Ovary (tissue), 3 donors: ENCODE results near the gene TMEM18.

Experiments
- EP300 ChIP-seq: sonication (generic); formaldehyde crosslinking; IDR thresholded peaks from one replicate; pipeline ENCODE4 v1.6.1; 2017; ENCODE audit warnings: antibody characterized with exemption
- POLR2A ChIP-seq: fragments of 450-650 bp; IDR thresholded peaks from one replicate; pipeline ENCODE4 v1.6.1; 2017; ENCODE audit warnings: antibody characterized with exemption, mild to moderate bottlenecking, moderate library complexity
- TF ChIP-seq, protein P1 (sequence below), 3 donors: fragments of 450-650 bp in 2 of 3; fragments of 200-600 bp in 1 of 3; IDR thresholded peaks; one replicate each; pipeline versions ENCODE4 v1.5.1 to v1.8.0; 2016 to 2022; ENCODE audit warnings: antibody characterized with exemption in 3 of 3, mild to moderate bottlenecking in 1 of 3
- donor health status: DM: no; HTN: no; CAD: no.

DNA sequence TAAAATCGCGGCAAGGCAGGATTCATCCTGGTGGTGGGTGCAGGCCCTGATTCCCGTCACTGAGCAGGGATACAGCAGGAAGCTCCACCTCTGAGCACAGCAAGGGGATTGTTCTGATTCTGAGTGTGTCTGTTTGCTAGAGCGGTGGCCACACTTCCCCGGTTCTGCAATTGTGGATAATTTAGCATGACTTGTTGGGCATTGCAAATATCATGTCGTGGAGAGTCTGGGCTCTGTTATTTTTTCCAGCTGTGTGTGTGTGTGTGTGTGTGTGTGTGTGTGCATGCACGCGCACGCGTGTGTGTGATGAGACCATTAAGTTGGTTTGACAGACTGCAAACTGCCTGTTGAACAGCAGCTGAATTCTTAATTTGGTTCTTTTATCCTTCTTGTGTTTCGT lies 4.1 kb upstream of the TMEM18 start:
- TF ChIP-seq, protein P1, sequence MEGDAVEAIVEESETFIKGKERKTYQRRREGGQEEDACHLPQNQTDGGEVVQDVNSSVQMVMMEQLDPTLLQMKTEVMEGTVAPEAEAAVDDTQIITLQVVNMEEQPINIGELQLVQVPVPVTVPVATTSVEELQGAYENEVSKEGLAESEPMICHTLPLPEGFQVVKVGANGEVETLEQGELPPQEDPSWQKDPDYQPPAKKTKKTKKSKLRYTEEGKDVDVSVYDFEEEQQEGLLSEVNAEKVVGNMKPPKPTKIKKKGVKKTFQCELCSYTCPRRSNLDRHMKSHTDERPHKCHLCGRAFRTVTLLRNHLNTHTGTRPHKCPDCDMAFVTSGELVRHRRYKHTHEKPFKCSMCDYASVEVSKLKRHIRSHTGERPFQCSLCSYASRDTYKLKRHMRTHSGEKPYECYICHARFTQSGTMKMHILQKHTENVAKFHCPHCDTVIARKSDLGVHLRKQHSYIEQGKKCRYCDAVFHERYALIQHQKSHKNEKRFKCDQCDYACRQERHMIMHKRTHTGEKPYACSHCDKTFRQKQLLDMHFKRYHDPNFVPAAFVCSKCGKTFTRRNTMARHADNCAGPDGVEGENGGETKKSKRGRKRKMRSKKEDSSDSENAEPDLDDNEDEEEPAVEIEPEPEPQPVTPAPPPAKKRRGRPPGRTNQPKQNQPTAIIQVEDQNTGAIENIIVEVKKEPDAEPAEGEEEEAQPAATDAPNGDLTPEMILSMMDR (IDR thresholded peaks at IDR 0.05): no peak
- TF ChIP-seq POLR2A (no peak), EP300 (no peak)
